Stimulated activated CD8-positive, alpha-beta memory T cell treated with anti-CD3 and anti-CD28 coated beads, Interleukin-15, amount 100 ng/mL, for 24 hours (primary cell): Measurements from ENCODE around the gene EIF4E1B.
"Not testable (repeated sequence)": the region's sequence is repeated elsewhere in the genome, so short reads cannot be mapped to it uniquely, and the experiment has no call there.

Source experiments
- DNase-seq: peaks from one replicate; pipeline ENCODE4 v3.0.0-alpha.2; 2020; ENCODE audit warnings: low read depth

Gene EIF4E1B

GRCh38 chr5:176629853-176630680 is at the start of gene EIF4E1B, which contains the start of gene SNCB:
TSS of gene EIF4E1B (plus strand) at chr5:176630675. CDS start at chr5:176642788, 12,113 bp downstream.
TSS of gene SNCB (minus strand) at chr5:176630534. CDS start at chr5:176629654, 880 bp downstream.
- DNase-seq = no peak

GRCh38 chr5:176581361-176581760 is 49.1 kb upstream of the EIF4E1B start:
- no peak for DNase-seq

- no peak for DNase-seq
Observed at GRCh38 chr5:176583076-176583475, 47.4 kb upstream of the EIF4E1B start.

- no peak for DNase-seq
Observed at GRCh38 chr5:176587398-176587797, 43.1 kb upstream of the EIF4E1B start.

GRCh38 chr5:176588297-176588696 is 42.2 kb upstream of the EIF4E1B start:
- DNase-seq = no peak

- no peak for DNase-seq
Observed at GRCh38 chr5:176589039-176589769, 41.3 kb upstream of the EIF4E1B start.

GRCh38 chr5:176590035-176590717 is 40.3 kb upstream of the EIF4E1B start:
- DNase-seq = no peak

GRCh38 chr5:176591667-176592066 is 38.8 kb upstream of the EIF4E1B start:
- DNase-seq = not testable (repeated sequence)

GRCh38 chr5:176592573-176592972 is 37.9 kb upstream of the EIF4E1B start:
- no peak for DNase-seq

GRCh38 chr5:176593273-176593869 is 37.1 kb upstream of the EIF4E1B start:
- DNase-seq = no peak

GRCh38 chr5:176594554-176594953 is 35.9 kb upstream of the EIF4E1B start:
- no peak for DNase-seq

- no peak for DNase-seq
Observed at GRCh38 chr5:176595386-176595943, 35.0 kb upstream of the EIF4E1B start.

GRCh38 chr5:176596069-176596644 is 34.3 kb upstream of the EIF4E1B start:
- no peak for DNase-seq

- no peak for DNase-seq
Observed at GRCh38 chr5:176596689-176597416, 33.6 kb upstream of the EIF4E1B start.

- DNase-seq = no peak
Observed at GRCh38 chr5:176597417-176598389, 32.8 kb upstream of the EIF4E1B start.

- DNase-seq = not testable (repeated sequence)
Observed at GRCh38 chr5:176599749-176600430, 30.6 kb upstream of the EIF4E1B start.

- DNase-seq = no peak
Observed at GRCh38 chr5:176601901-176602482, 28.5 kb upstream of the EIF4E1B start.

GRCh38 chr5:176603091-176603490 is 27.4 kb upstream of the EIF4E1B start:
- DNase-seq = no peak

GRCh38 chr5:176606032-176606431 is 24.4 kb upstream of the EIF4E1B start:
- no peak for DNase-seq
